Measurements from ENCODE around the gene CAST.

DNA sequence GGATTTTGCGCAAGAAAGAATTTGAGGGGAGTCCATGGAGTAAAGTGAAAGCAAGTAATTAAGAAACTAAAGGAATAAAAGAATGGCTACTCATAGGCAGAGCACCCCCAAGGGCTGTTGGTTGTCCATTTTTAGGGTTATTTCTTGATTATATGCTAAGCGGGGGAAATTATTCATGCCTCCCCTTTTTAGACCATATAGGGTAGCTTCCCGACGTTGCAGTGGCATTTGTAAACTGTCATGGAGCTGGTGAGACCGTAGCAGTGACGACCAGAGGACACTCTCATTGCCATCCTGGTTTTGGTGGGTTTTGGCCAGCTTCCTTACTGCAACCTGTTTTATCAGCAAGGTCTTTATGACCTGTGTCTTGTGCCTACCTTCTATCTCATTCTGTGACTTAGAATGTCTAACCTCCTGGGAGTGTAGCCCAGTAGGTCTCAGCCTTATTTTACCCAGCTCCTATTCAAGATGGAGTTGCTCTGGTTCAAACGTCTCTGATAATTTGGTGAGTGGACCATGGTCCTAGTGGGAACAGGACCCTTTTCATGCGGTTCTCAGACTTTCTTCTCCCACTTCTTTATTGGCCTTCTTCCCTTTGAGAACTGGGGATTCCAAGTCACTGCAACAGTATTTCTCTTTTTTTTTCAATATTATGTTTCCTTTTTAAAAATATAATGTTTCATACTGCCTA is 146.8 kb downstream of the CAST start:
- TF ChIP-seq CTCF (IDR thresholded peaks at IDR 0.05; ENCODE audit: low read length) (no peak), EZH2 (IDR thresholded peaks at IDR 0.05; ENCODE audit: borderline replicate concordance, low read length) (no peak)

All from OCI-LY1 (cell line).